Measurements from ENCODE around the gene ULK3. TPM values are rescaled to one million over a fixed set of nuclear protein-coding genes. Genes with fewer than 3 reads are reported as not detected.

ULK3 gene
- total RNA-seq, 1 donor from 2014 or later = 18.3 TPM

- Histone ChIP-seq H3K9ac (ENCODE audit: low read depth in 1 of 3, low read length in 3 of 3) (no peak overlapping the region), H3K27ac (ENCODE audit: low read depth, low read length) (no peak overlapping the region), H3K36me3 (ENCODE audit: control insufficient read depth in 3 of 3, insufficient read depth in 3 of 3, low read length in 3 of 3) (peaks cover 22 to 45% (median 34%) of the 10 kb centered on the region in 3 donors), H3K4me3 (ENCODE audit: low read length in 3 of 3) (no peak overlapping the region), H3K27me3 (ENCODE audit: control insufficient read depth in 3 of 3, insufficient read depth in 3 of 3, low read length in 3 of 3) (no peaks in the 10 kb centered on the region), H3K9me3 (ENCODE audit: control insufficient read depth in 3 of 3, low read length in 3 of 3) (no peaks in the 10 kb centered on the region), H3K4me1 (ENCODE audit: control insufficient read depth in 3 of 3, insufficient read depth in 3 of 3, low read length in 3 of 3) (peaks cover 12 to 24% (median 17%) of the 10 kb centered on the region in 3 donors)
Observed at GRCh38 chr15:74837482-74838136, 5.3 kb downstream of the ULK3 start.

- Histone ChIP-seq H3K4me3 (ENCODE audit: low read length in 3 of 3) (no peak overlapping the region), H3K27me3 (ENCODE audit: control insufficient read depth in 3 of 3, insufficient read depth in 3 of 3, low read length in 3 of 3) (no peaks in the 10 kb centered on the region), H3K9me3 (ENCODE audit: control insufficient read depth in 3 of 3, low read length in 3 of 3) (no peaks in the 10 kb centered on the region), H3K27ac (ENCODE audit: low read depth, low read length) (no peak overlapping the region), H3K36me3 (ENCODE audit: control insufficient read depth in 3 of 3, insufficient read depth in 3 of 3, low read length in 3 of 3) (peaks cover 22 to 45% (median 34%) of the 10 kb centered on the region in 3 donors), H3K9ac (ENCODE audit: low read depth in 1 of 3, low read length in 3 of 3) (no peak overlapping the region), H3K4me1 (ENCODE audit: control insufficient read depth in 3 of 3, insufficient read depth in 3 of 3, low read length in 3 of 3) (peaks cover 8 to 24% (median 17%) of the 10 kb centered on the region in 3 donors)
Observed at GRCh38 chr15:74836846-74837245, 6.1 kb downstream of the ULK3 start.

GRCh38 chr15:74835312-74835823 is 7.6 kb downstream of the ULK3 start:
- no peaks in the 10 kb centered on the region for H3K9me3 ChIP-seq (ENCODE audit: control insufficient read depth in 3 of 3, low read length in 3 of 3)
- peak overlapping the region in 1 of 3 donors; percentile 3 for H3K9ac ChIP-seq (ENCODE audit: low read depth in 1 of 3, low read length in 3 of 3)
- H3K36me3 ChIP-seq (ENCODE audit: control insufficient read depth in 3 of 3, insufficient read depth in 3 of 3, low read length in 3 of 3) = peaks cover 11 to 37% (median 24%) of the 10 kb centered on the region in 3 donors
- H3K4me1 ChIP-seq (ENCODE audit: control insufficient read depth in 3 of 3, insufficient read depth in 3 of 3, low read length in 3 of 3) = peaks cover 5 to 34% (median 30%) of the 10 kb centered on the region in 3 donors
- H3K4me3 ChIP-seq (ENCODE audit: low read length in 3 of 3) = no peak overlapping the region
- H3K27ac ChIP-seq (ENCODE audit: low read depth, low read length) = no peak overlapping the region
- no peaks in the 10 kb centered on the region for H3K27me3 ChIP-seq (ENCODE audit: control insufficient read depth in 3 of 3, insufficient read depth in 3 of 3, low read length in 3 of 3)

GRCh38 chr15:74833376-74834107 is 9.4 kb downstream of the ULK3 start:
- H3K9ac ChIP-seq (ENCODE audit: low read depth in 1 of 3, low read length in 3 of 3) = no peak overlapping the region
- H3K4me3 ChIP-seq (ENCODE audit: low read length in 3 of 3) = no peak overlapping the region
- H3K27me3 ChIP-seq (ENCODE audit: control insufficient read depth in 3 of 3, insufficient read depth in 3 of 3, low read length in 3 of 3) = peaks cover 0 to 2% (median 2%) of the 10 kb centered on the region in 3 donors

GRCh38 chr15:74832826-74833225 is 10.1 kb downstream of the ULK3 start:
- peak overlapping the region in 1 of 3 donors; percentile 70 for H3K9ac ChIP-seq (ENCODE audit: low read depth in 1 of 3, low read length in 3 of 3)

More at GRCh38 chr15:74833376-74834107, 9.4 kb downstream of the ULK3 start:
- Histone ChIP-seq H3K9me3 (ENCODE audit: control insufficient read depth in 3 of 3, low read length in 3 of 3) (no peaks in the 10 kb centered on the region), H3K4me1 (ENCODE audit: control insufficient read depth in 3 of 3, insufficient read depth in 3 of 3, low read length in 3 of 3) (peaks cover 5 to 34% (median 31%) of the 10 kb centered on the region in 3 donors), H3K27ac (ENCODE audit: low read depth, low read length) (no peak overlapping the region), H3K36me3 (ENCODE audit: control insufficient read depth in 3 of 3, insufficient read depth in 3 of 3, low read length in 3 of 3) (peaks cover 8 to 20% (median 15%) of the 10 kb centered on the region in 3 donors)

GRCh38 chr15:74831813-74832495 is 11.0 kb downstream of the ULK3 start:
- H3K27ac ChIP-seq (ENCODE audit: low read depth, low read length) = peak overlapping the region; percentile 75
- peaks cover 9 to 18% (median 18%) of the 10 kb centered on the region in 3 donors for H3K27me3 ChIP-seq (ENCODE audit: control insufficient read depth in 3 of 3, insufficient read depth in 3 of 3, low read length in 3 of 3)
- H3K36me3 ChIP-seq (ENCODE audit: control insufficient read depth in 3 of 3, insufficient read depth in 3 of 3, low read length in 3 of 3) = peaks cover 4 to 12% (median 9%) of the 10 kb centered on the region in 3 donors
- H3K4me1 ChIP-seq (ENCODE audit: control insufficient read depth in 3 of 3, insufficient read depth in 3 of 3, low read length in 3 of 3) = peaks cover 5 to 34% (median 31%) of the 10 kb centered on the region in 3 donors
- peak overlapping the region in 2 of 3 donors; percentile 32 to 70 for H3K9ac ChIP-seq (ENCODE audit: low read depth in 1 of 3, low read length in 3 of 3)
- H3K4me3 ChIP-seq (ENCODE audit: low read length in 3 of 3) = no peak overlapping the region
- no peaks in the 10 kb centered on the region for H3K9me3 ChIP-seq (ENCODE audit: control insufficient read depth in 3 of 3, low read length in 3 of 3)

More at GRCh38 chr15:74832826-74833225, 10.1 kb downstream of the ULK3 start:
- peak overlapping the region; percentile 75 for H3K27ac ChIP-seq (ENCODE audit: low read depth, low read length)
- peaks cover 0 to 9% (median 9%) of the 10 kb centered on the region in 3 donors for H3K27me3 ChIP-seq (ENCODE audit: control insufficient read depth in 3 of 3, insufficient read depth in 3 of 3, low read length in 3 of 3)
- peaks cover 5 to 34% (median 31%) of the 10 kb centered on the region in 3 donors for H3K4me1 ChIP-seq (ENCODE audit: control insufficient read depth in 3 of 3, insufficient read depth in 3 of 3, low read length in 3 of 3)
- H3K36me3 ChIP-seq (ENCODE audit: control insufficient read depth in 3 of 3, insufficient read depth in 3 of 3, low read length in 3 of 3) = peaks cover 8 to 13% (median 9%) of the 10 kb centered on the region in 3 donors
- no peak overlapping the region for H3K4me3 ChIP-seq (ENCODE audit: low read length in 3 of 3)
- no peaks in the 10 kb centered on the region for H3K9me3 ChIP-seq (ENCODE audit: control insufficient read depth in 3 of 3, low read length in 3 of 3)

GRCh38 chr15:74830868-74831267 is 12.1 kb downstream of the ULK3 start:
- Histone ChIP-seq H3K9ac (ENCODE audit: low read depth in 1 of 3, low read length in 3 of 3) (peak overlapping the region in 1 of 3 donors; percentile 33), H3K4me3 (ENCODE audit: low read length in 3 of 3) (no peak overlapping the region), H3K4me1 (ENCODE audit: control insufficient read depth in 3 of 3, insufficient read depth in 3 of 3, low read length in 3 of 3) (peaks cover 5 to 34% (median 31%) of the 10 kb centered on the region in 3 donors), H3K27ac (ENCODE audit: low read depth, low read length) (peak overlapping the region; percentile 25), H3K27me3 (ENCODE audit: control insufficient read depth in 3 of 3, insufficient read depth in 3 of 3, low read length in 3 of 3) (peaks cover 11 to 23% (median 22%) of the 10 kb centered on the region in 3 donors), H3K36me3 (ENCODE audit: control insufficient read depth in 3 of 3, insufficient read depth in 3 of 3, low read length in 3 of 3) (peaks cover 0 to 4% (median 4%) of the 10 kb centered on the region in 3 donors), H3K9me3 (ENCODE audit: control insufficient read depth in 3 of 3, low read length in 3 of 3) (no peaks in the 10 kb centered on the region)

GRCh38 chr15:74829991-74830390 is 13.0 kb downstream of the ULK3 start:
- H3K4me1 ChIP-seq (ENCODE audit: control insufficient read depth in 3 of 3, insufficient read depth in 3 of 3, low read length in 3 of 3) = peaks cover 5 to 31% (median 30%) of the 10 kb centered on the region in 3 donors
- H3K27me3 ChIP-seq (ENCODE audit: control insufficient read depth in 3 of 3, insufficient read depth in 3 of 3, low read length in 3 of 3) = peaks cover 17 to 26% (median 23%) of the 10 kb centered on the region in 3 donors
- H3K9me3 ChIP-seq (ENCODE audit: control insufficient read depth in 3 of 3, low read length in 3 of 3) = no peaks in the 10 kb centered on the region
- no peaks in the 10 kb centered on the region for H3K36me3 ChIP-seq (ENCODE audit: control insufficient read depth in 3 of 3, insufficient read depth in 3 of 3, low read length in 3 of 3)
- no peak overlapping the region for H3K27ac ChIP-seq (ENCODE audit: low read depth, low read length)
- H3K9ac ChIP-seq (ENCODE audit: low read depth in 1 of 3, low read length in 3 of 3) = no peak overlapping the region
- H3K4me3 ChIP-seq (ENCODE audit: low read length in 3 of 3) = no peak overlapping the region

GRCh38 chr15:74829486-74829885 is 13.5 kb downstream of the ULK3 start:
- Histone ChIP-seq H3K9me3 (ENCODE audit: control insufficient read depth in 3 of 3, low read length in 3 of 3) (no peaks in the 10 kb centered on the region), H3K27ac (ENCODE audit: low read depth, low read length) (no peak overlapping the region), H3K36me3 (ENCODE audit: control insufficient read depth in 3 of 3, insufficient read depth in 3 of 3, low read length in 3 of 3) (no peaks in the 10 kb centered on the region), H3K9ac (ENCODE audit: low read depth in 1 of 3, low read length in 3 of 3) (no peak overlapping the region), H3K4me3 (ENCODE audit: low read length in 3 of 3) (no peak overlapping the region), H3K4me1 (ENCODE audit: control insufficient read depth in 3 of 3, insufficient read depth in 3 of 3, low read length in 3 of 3) (peaks cover 5 to 31% (median 29%) of the 10 kb centered on the region in 3 donors), H3K27me3 (ENCODE audit: control insufficient read depth in 3 of 3, insufficient read depth in 3 of 3, low read length in 3 of 3) (peaks cover 20 to 26% (median 23%) of the 10 kb centered on the region in 3 donors)

Measured in skeletal muscle tissue (tissue), 4 donors.